HG02938 (cell line): Measurements from ENCODE around the gene ST8SIA5.

ENCODE experiments used
- ATAC-seq: cut with Tn5 transposase; IDR thresholded peaks from one replicate; pipeline ENCODE4 v1.9.1; 2021; ENCODE audit warnings: mild to moderate bottlenecking, moderate library complexity; ENCODE audit not compliant: unreplicated experiment

The ST8SIA5 gene

DNA sequence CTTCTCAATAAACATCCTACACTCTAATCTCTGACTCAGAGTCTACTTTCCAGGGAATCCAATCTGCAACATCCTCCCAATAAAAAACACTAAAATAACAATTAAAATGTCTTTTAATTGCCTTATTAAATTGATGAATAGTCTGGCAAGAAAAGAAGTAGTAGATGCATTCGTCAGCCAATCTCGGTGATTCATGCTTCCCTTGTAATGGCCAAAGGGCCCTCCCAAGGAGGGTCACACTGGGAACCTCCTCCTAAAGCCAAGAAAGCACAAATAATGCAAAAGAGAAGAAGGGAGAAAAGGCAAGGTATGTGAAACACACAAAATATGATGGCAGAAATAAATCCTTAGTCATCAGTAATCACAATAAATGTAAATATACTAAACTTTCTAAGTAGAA is 16.8 kb downstream of the ST8SIA5 start:
- ATAC-seq = no peak

DNA sequence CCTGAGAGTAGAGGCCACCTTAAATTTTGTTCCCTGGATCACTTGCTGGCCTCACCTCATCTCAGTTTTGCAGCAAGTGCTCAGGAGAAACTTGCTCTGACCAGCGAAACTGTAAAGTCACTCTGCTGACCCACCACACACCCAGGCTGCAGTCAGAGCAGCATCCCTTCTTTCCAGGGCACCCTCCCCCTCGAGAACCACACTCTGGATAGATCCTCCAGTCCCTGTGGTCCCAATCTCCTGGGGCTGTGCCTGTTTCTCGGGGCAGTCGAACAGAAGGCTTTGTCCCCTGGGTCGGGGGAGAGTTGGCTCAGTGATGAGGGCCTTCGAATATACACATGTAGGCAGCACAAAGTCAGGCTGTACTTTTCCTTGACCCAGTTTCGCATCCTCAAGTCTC is 18.4 kb downstream of the ST8SIA5 start:
- ATAC-seq = no peak

- no peak for ATAC-seq
These were observed 20.1 kb downstream of the ST8SIA5 start for GRCh38 chr18:46736736-46737135.

DNA sequence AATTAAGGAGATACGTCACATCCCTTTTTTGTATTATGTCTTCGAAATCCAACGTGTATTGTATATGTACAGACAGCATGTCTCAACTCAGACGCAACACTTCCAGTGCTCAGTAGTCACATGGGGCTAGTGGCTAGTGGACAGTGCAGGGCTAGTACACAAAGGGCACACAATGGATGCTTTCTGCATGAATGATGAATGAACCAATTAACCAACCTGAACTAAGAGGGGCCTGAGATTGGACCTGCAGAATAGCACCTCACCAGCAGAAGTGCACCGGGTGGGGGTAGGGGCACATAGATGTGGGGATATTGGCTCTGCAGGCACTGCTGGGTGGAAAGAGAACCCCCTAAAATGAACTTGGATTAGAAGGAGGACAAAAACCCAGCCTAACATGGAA is 20.7 kb downstream of the ST8SIA5 start:
- no peak for ATAC-seq

GRCh38 chr18:46734981-46735380 is 21.9 kb downstream of the ST8SIA5 start:
- ATAC-seq = no peak

DNA sequence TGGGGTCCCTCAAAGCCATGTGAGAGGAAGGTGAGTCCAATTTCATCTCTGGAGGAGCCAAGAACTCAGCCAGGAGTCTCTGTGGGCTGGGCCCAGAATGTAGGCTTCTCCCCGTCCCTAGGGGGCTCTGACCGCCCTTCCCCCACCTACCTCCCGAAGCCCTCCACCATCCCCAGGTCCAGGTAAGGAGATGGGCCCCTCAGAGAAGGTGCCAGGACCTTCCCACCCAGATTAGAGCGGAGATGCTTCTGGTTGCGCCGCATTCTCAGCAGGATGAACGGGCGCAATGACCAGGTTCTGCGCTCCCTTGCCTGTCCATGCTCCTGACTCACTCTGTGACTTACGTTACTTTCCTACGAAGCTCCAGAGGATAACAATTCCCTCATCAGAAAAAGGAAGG is 23.0 kb downstream of the ST8SIA5 start:
- no peak for ATAC-seq

DNA sequence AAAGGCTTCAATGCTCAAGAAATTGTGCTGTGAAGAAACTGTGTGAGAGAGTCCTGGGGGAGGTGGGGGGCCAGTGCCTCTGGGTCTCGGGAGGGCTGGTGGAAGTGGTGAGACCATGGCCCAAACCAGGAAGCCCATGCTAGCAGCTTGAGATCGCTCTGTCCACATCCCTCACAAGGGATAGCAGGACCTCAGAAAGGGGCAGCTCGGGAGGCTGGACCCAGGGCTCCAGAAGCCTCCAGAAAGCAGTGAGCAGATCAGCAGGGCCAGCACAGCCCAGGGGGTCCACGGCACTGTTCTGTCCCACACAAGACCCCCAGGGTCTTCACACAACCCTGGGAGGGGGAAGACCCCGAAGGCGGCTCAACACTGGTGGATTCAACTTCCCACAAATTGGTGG is 24.1 kb downstream of the ST8SIA5 start:
- no peak for ATAC-seq

- no peak for ATAC-seq
These were observed 24.7 kb downstream of the ST8SIA5 start for GRCh38 chr18:46732201-46732600.

DNA sequence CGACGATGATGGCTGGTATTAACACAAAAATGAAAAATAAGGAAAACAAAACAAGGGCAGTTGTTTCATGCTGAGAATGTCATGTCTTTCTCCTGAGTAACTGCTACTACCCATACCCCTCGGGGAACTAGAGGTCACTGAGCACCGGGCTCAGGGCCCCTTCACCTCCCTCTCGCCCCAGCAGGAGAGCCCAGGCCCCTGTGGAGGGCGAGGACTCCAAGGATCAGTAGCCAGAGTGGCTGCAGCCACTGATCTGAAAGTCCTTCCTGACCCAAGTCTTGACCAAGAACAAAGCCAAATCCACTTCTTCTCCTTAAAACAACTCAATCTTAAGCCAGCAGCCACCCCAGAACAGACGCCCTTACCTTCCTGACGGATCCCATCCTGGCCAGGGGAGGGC is 25.5 kb downstream of the ST8SIA5 start:
- ATAC-seq = no peak

- ATAC-seq = no peak
These were observed 28.5 kb downstream of the ST8SIA5 start for GRCh38 chr18:46728219-46728930.

- ATAC-seq = no peak
These were observed 29.7 kb downstream of the ST8SIA5 start for GRCh38 chr18:46727177-46727576.

GRCh38 chr18:46725310-46725709 is 31.5 kb downstream of the ST8SIA5 start:
- no peak for ATAC-seq

- no peak for ATAC-seq
These were observed 32.9 kb downstream of the ST8SIA5 start for GRCh38 chr18:46723856-46724415.

DNA sequence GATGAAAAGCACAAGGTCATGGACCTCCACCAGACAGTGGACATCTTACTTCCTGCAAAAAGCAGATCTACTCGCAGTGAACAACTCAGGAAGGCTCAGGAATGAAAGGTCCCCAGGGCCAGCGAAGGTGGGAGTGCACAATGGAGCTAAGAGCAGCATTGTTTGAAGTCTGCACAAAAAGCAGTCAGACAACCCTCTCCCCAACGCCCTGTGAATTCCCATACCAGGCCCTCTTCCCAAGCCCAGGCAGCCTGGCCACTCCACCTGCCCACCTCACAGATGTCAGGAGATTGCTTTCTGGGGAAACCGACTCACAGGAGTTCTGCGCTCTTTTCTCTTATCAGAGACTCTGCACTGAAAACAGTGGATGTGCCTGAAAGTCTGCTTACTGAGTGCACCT is 34.8 kb downstream of the ST8SIA5 start:
- ATAC-seq = no peak

DNA sequence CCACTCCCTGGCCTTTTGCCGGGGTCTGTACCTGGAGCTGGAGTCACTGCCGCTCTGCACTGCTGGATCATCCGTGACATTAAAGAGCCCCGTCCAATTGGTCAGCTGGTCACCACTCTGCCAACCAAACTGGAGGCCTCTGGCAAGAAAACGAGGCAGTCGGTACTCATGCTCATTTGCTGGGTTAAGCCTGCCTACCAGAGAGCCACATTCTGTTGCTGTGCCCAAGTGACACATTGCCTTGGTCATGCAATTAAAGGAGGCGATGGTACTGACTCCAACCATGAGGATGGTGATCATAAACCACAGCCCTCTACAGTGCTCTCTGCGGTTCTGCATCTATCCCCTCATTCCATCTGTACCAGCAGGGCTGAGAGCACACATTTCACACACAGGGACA is 35.5 kb downstream of the ST8SIA5 start:
- ATAC-seq = no peak

- no peak for ATAC-seq
These were observed 36.3 kb downstream of the ST8SIA5 start for GRCh38 chr18:46720521-46720920.

GRCh38 chr18:46720092-46720491 is 36.8 kb downstream of the ST8SIA5 start:
- ATAC-seq = no peak

- ATAC-seq = no peak
These were observed 37.5 kb downstream of the ST8SIA5 start for GRCh38 chr18:46719388-46719787.

DNA sequence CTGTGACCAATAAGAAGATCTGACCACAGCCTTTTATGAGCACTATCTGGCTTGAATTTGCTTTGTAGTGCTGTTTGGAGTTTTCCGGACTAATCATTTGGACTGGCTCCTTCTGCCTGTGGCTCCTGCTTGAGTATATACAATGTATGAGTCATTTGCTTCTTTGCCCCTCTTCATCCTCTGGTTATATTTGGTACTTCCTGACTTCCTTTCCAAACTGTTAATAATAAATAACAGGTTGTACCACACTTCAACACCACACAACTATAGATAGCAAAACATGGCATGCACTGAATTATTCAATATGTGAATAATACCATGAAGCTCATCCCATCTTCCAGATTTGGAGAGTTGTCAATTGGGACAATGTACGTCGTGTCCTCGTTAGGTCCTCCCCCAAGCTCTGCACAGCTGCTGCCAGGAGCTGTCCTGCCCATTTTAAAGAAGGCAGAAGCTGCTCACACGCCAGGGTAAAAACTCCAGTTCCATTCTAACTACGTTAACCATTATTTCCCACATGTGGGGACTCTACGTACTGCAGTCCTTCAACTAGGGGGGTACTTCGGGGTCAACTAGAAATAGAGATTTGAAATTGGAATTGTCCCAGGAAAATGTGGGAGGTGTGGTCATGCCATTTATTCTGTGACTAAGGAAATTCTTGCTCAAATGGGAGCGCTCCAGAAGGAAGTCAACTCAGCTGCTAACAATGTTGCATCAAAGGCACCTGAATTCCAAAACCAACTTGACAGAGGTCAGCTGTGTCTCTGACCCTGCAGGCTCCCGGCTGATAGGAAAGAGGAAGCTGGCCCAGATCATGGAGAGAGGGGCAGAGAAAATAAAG is 38.1 kb downstream of the ST8SIA5 start:
- ATAC-seq = no peak

- no peak for ATAC-seq
These were observed 40.0 kb downstream of the ST8SIA5 start for GRCh38 chr18:46716827-46717226.

DNA sequence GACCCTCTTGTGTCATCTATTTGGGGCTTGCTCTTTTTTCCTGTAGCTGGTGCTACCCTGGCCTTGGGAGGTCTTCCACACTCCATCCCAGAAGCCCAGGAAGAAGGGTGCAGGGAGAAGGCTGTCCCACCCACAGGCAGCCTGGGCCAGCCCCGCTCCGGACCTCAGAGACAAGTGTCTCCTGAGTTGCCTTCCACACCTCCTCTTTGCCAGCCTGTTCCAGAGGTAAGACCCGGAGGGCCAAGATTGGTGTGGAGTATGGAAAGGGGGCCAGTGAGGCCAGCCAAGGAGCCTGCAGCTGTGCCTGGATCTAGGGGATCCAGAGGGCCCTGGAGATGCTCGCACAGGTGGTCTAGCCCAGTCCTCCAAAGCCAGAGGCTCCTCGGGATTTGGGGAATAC is 40.5 kb downstream of the ST8SIA5 start:
- no peak for ATAC-seq

- no peak for ATAC-seq
These were observed 41.8 kb downstream of the ST8SIA5 start for GRCh38 chr18:46715062-46715461.
